NB4 (cell line): ENCODE data around the gene MTMR1.

Source experiments
- DNase-seq: peaks from one replicate; pipeline ENCODE4 v3.0.0; 2010; ENCODE audit warnings: low read depth
- H3K4me3 ChIP-seq: one replicate; pipeline ENCODE4 v1.5.1; 2011; ENCODE audit warnings: mild to moderate bottlenecking, low read depth, low read length, moderate library complexity
- CTCF ChIP-seq: IDR thresholded peaks from one replicate; pipeline ENCODE4 v1.5.1; 2012; ENCODE audit warnings: low read depth, low read length
- MAX ChIP-seq: IDR thresholded peaks from 2 replicates; pipeline ENCODE4 v1.6.1; 2011; ENCODE audit warnings: low read depth, low read length
- MYC ChIP-seq: IDR thresholded peaks from 2 replicates; pipeline ENCODE4 v1.6.1; 2011; ENCODE audit warnings: low read depth, low read length
- POLR2A ChIP-seq: IDR thresholded peaks from 2 replicates; pipeline ENCODE4 v1.6.1; 2011; ENCODE audit warnings: mild to moderate bottlenecking; ENCODE audit not compliant: insufficient read length; ENCODE audit errors: extremely low read depth

The MTMR1 gene

GRCh38 chrX:150649096-150649870, 43.9 kb upstream of the MTMR1 start:
- TF ChIP-seq MYC, result no peak
- TF ChIP-seq POLR2A, result no peak
- TF ChIP-seq CTCF, result no peak
- no peak for TF ChIP-seq MAX
- no peak for DNase-seq
- no peak overlapping the region for H3K4me3 ChIP-seq

GRCh38 chrX:150651906-150652305, 41.3 kb upstream of the MTMR1 start:
- TF ChIP-seq POLR2A, result no peak
- no peak for TF ChIP-seq CTCF
- TF ChIP-seq MAX, result no peak
- no peak for TF ChIP-seq MYC
- no peak for DNase-seq
- H3K4me3 ChIP-seq, result no peak overlapping the region

GRCh38 chrX:150655788-150656187, 37.4 kb upstream of the MTMR1 start:
- no peak overlapping the region for H3K4me3 ChIP-seq
- TF ChIP-seq POLR2A (no peak), CTCF (no peak), MAX (no peak), MYC (no peak)
- no peak for DNase-seq

- TF ChIP-seq CTCF (no peak), MAX (no peak)
- no peak overlapping the region for H3K4me3 ChIP-seq
- no peak for DNase-seq
These were observed 30.1 kb upstream of the MTMR1 start for GRCh38 chrX:150663073-150663472.

GRCh38 chrX:150664290-150664689, 28.9 kb upstream of the MTMR1 start:
- TF ChIP-seq CTCF (no peak), MAX (no peak), POLR2A (no peak), MYC (no peak)
- no peak overlapping the region for H3K4me3 ChIP-seq
- DNase-seq, result no peak

- no peak for DNase-seq
- H3K4me3 ChIP-seq, result no peak overlapping the region
- TF ChIP-seq MAX, result no peak
These were observed 17.0 kb upstream of the MTMR1 start for GRCh38 chrX:150676221-150676620.
